A204.1 (cell line): ENCODE data around the gene CFAP46.

Source experiments
- FAIRE-seq: peaks from 2 replicates; lab custom pipeline; 2012; peaks lifted over from hg19 to GRCh38; lab: Jason Lieb, UNC

The CFAP46 gene

GRCh38 chr10:132842397-132842796 lies 100.0 kb downstream of the CFAP46 start:
- FAIRE-seq = no peak

- no peak for FAIRE-seq
Observed at GRCh38 chr10:132841615-132841975, 100.8 kb downstream of the CFAP46 start.

- FAIRE-seq = no peak
Observed at GRCh38 chr10:132840698-132841614, 101.4 kb downstream of the CFAP46 start.

GRCh38 chr10:132839061-132839460 lies 103.3 kb downstream of the CFAP46 start:
- no peak for FAIRE-seq

- no peak for FAIRE-seq
Observed at GRCh38 chr10:132838346-132838970, 103.9 kb downstream of the CFAP46 start.

GRCh38 chr10:132837905-132838304 lies 104.5 kb downstream of the CFAP46 start:
- no peak for FAIRE-seq

- no peak for FAIRE-seq
Observed at GRCh38 chr10:132836832-132837540, 105.4 kb downstream of the CFAP46 start.

GRCh38 chr10:132836248-132836831 lies 106.0 kb downstream of the CFAP46 start:
- no peak for FAIRE-seq

- FAIRE-seq = no peak
Observed at GRCh38 chr10:132835848-132836233, 106.5 kb downstream of the CFAP46 start.

- FAIRE-seq = no peak
Observed at GRCh38 chr10:132834891-132835847, 107.2 kb downstream of the CFAP46 start.

GRCh38 chr10:132834311-132834761 lies 108.0 kb downstream of the CFAP46 start:
- no peak for FAIRE-seq

GRCh38 chr10:132833421-132834111 lies 108.8 kb downstream of the CFAP46 start:
- no peak for FAIRE-seq

- FAIRE-seq = no peak
Observed at GRCh38 chr10:132832186-132832969, 110.0 kb downstream of the CFAP46 start.

- no peak for FAIRE-seq
Observed at GRCh38 chr10:132829403-132829802, 113.0 kb downstream of the CFAP46 start.

- FAIRE-seq = no peak
Observed at GRCh38 chr10:132828681-132829080, 113.7 kb downstream of the CFAP46 start.

GRCh38 chr10:132827861-132828539 lies 114.4 kb downstream of the CFAP46 start:
- FAIRE-seq = no peak

- no peak for FAIRE-seq
Observed at GRCh38 chr10:132827423-132827789, 115.0 kb downstream of the CFAP46 start.

- FAIRE-seq = no peak
Observed at GRCh38 chr10:132826524-132827422, 115.6 kb downstream of the CFAP46 start.
